ENCODE results near the gene PSMB2.

Gene PSMB2

GRCh38 chr1:35555601-35556477, 85.5 kb downstream of the PSMB2 start:
- Histone ChIP-seq H3K27ac (ENCODE audit: low read depth, low read length, severe bottlenecking) (no peak overlapping the region), H3K36me3 (ENCODE audit: control insufficient read depth, insufficient read depth, low read length) (peaks cover 47% of the 10 kb centered on the region), H3K9me3 (ENCODE audit: control insufficient read depth, low read length) (no peaks in the 10 kb centered on the region), H3K4me1 (ENCODE audit: control insufficient read depth, insufficient read depth, low read length, poor library complexity, severe bottlenecking) (peaks cover 34% of the 10 kb centered on the region), H3K4me3 (ENCODE audit: extremely low read depth, insufficient read depth, low read length, poor library complexity, severe bottlenecking) (peak overlapping the region; percentile 84)
- 69 to 81% methylated on average over 7 to 8 of the region's 10 CpGs for WGBS, 2 experiments (ENCODE audit: insufficient coverage in 2 of 2)

GRCh38 chr1:35555212-35555584, 86.1 kb downstream of the PSMB2 start:
- Histone ChIP-seq H3K4me1 (ENCODE audit: control insufficient read depth, insufficient read depth, low read length, poor library complexity, severe bottlenecking) (peaks cover 34% of the 10 kb centered on the region), H3K4me3 (ENCODE audit: extremely low read depth, insufficient read depth, low read length, poor library complexity, severe bottlenecking) (no peak overlapping the region), H3K9me3 (ENCODE audit: control insufficient read depth, low read length) (no peaks in the 10 kb centered on the region), H3K27ac (ENCODE audit: low read depth, low read length, severe bottlenecking) (no peak overlapping the region), H3K36me3 (ENCODE audit: control insufficient read depth, insufficient read depth, low read length) (peaks cover 44% of the 10 kb centered on the region)
- 17 to 23% methylated on average over 2 of the region's 4 CpGs for WGBS, 2 experiments (ENCODE audit: insufficient coverage in 2 of 2)

GRCh38 chr1:35554266-35555211, 86.8 kb downstream of the PSMB2 start:
- Histone ChIP-seq H3K36me3 (ENCODE audit: control insufficient read depth, insufficient read depth, low read length) (peaks cover 44% of the 10 kb centered on the region), H3K27ac (ENCODE audit: low read depth, low read length, severe bottlenecking) (no peak overlapping the region), H3K4me3 (ENCODE audit: extremely low read depth, insufficient read depth, low read length, poor library complexity, severe bottlenecking) (no peak overlapping the region), H3K9me3 (ENCODE audit: control insufficient read depth, low read length) (no peaks in the 10 kb centered on the region), H3K4me1 (ENCODE audit: control insufficient read depth, insufficient read depth, low read length, poor library complexity, severe bottlenecking) (peaks cover 32% of the 10 kb centered on the region)
- 42 to 50% methylated on average over 3 to 5 of the region's 7 CpGs for WGBS, 2 experiments (ENCODE audit: insufficient coverage in 2 of 2)

- Histone ChIP-seq H3K4me1 (ENCODE audit: control insufficient read depth, insufficient read depth, low read length, poor library complexity, severe bottlenecking) (peaks cover 25% of the 10 kb centered on the region), H3K4me3 (ENCODE audit: extremely low read depth, insufficient read depth, low read length, poor library complexity, severe bottlenecking) (no peak overlapping the region), H3K9me3 (ENCODE audit: control insufficient read depth, low read length) (no peaks in the 10 kb centered on the region), H3K27ac (ENCODE audit: low read depth, low read length, severe bottlenecking) (no peak overlapping the region), H3K36me3 (ENCODE audit: control insufficient read depth, insufficient read depth, low read length) (peaks cover 51% of the 10 kb centered on the region)
- WGBS, 2 experiments (ENCODE audit: insufficient coverage in 2 of 2), result 60% methylated on average over 1 of the region's 2 CpGs; no CpG with 5 or more reads in 1 of the 2 experiments
Measured at GRCh38 chr1:35553851-35554250, 87.5 kb downstream of the PSMB2 start.
